K562 (cell line): ENCODE data around the gene CD101. TPM values are rescaled to one million over a fixed set of nuclear protein-coding genes. Genes with fewer than 3 reads are reported as not detected.
A peak's percentile ranks its signal among the peaks of the same experiment; 100 is the strongest.

ENCODE experiments used
- BDP1 ChIP-seq: IDR thresholded peaks from 3 replicates; pipeline ENCODE4 v1.6.1; 2011; ENCODE audit not compliant: insufficient read length, insufficient read depth
- E2F5 ChIP-seq: sonication (generic); formaldehyde crosslinking; IDR thresholded peaks from 2 replicates; pipeline ENCODE4 v1.8.0; 2022; ENCODE audit warnings: mild to moderate bottlenecking, missing genetic modification reagents
- ELF2 ChIP-seq: fragments of 250-450 bp; sonication (Bioruptor Pico); IDR thresholded peaks from 2 replicates; pipeline ENCODE4 v1.5.0; 2021; ENCODE audit warnings: mild to moderate bottlenecking
- EP300 ChIP-seq: IDR thresholded peaks from 2 replicates; pipeline ENCODE4 v1.6.1; 2012; ENCODE audit warnings: low read length, improper control_type of control experiment
- ETS2 ChIP-seq: IDR thresholded peaks from 2 replicates; pipeline ENCODE4 v1.6.1; 2016; ENCODE audit warnings: borderline replicate concordance, missing genetic modification characterization, mild to moderate bottlenecking, moderate library complexity, missing compliant biosample characterization; ENCODE audit not compliant: poor library complexity, severe bottlenecking
- GABPB2 ChIP-seq: fragments of 250-450 bp; sonication (Bioruptor Pico); conservative IDR thresholded peaks from 2 replicates; pipeline ENCODE4 v1.5.1; 2021; ENCODE audit warnings: mild to moderate bottlenecking
- GTF2F1 ChIP-seq: IDR thresholded peaks from 2 replicates; pipeline ENCODE4 v1.6.1; 2011; ENCODE audit warnings: low read depth, low read length, improper control_type of control experiment
- HNRNPUL1 ChIP-seq: fragments of 200-400 bp; formaldehyde crosslinking; IDR thresholded peaks from 2 replicates; pipeline ENCODE4 v1.6.1; 2017; ENCODE audit warnings: low read length
- KLF6 ChIP-seq: fragments of 250-450 bp; sonication (Bioruptor Pico); IDR thresholded peaks from 2 replicates; pipeline ENCODE4 v1.4.0; 2020; ENCODE audit warnings: mild to moderate bottlenecking, moderate library complexity, borderline replicate concordance
- MLLT1 ChIP-seq, 2 experiments: fragments of 450-650 bp; IDR thresholded peaks; 2 replicates each; pipeline ENCODE4 v1.6.1; 2016
- NFATC3 ChIP-seq: fragments of 450-650 bp; IDR thresholded peaks from 2 replicates; pipeline ENCODE4 v1.6.1; 2017; ENCODE audit warnings: mild to moderate bottlenecking
- PHTF2 ChIP-seq: fragments of 250-450 bp; sonication (Bioruptor Pico); IDR thresholded peaks from 2 replicates; pipeline ENCODE4 v1.5.0; 2021; ENCODE audit warnings: mild to moderate bottlenecking
- SMARCA5 ChIP-seq: fragments of 450-650 bp; IDR thresholded peaks from 2 replicates; pipeline ENCODE4 v1.6.1; 2016
- SRSF3 ChIP-seq: fragments of 200-400 bp; formaldehyde crosslinking; IDR thresholded peaks from 2 replicates; pipeline ENCODE4 v1.6.1; 2016; ENCODE audit warnings: mild to moderate bottlenecking, low read length, moderate library complexity; ENCODE audit not compliant: insufficient read depth
- TAF15 ChIP-seq: fragments of 200-400 bp; formaldehyde crosslinking; IDR thresholded peaks from 2 replicates; pipeline ENCODE4 v1.6.1; 2017; ENCODE audit warnings: mild to moderate bottlenecking, low read depth, low read length, moderate library complexity
- TEAD2 ChIP-seq: fragments of 450-650 bp; IDR thresholded peaks from 2 replicates; pipeline ENCODE4 v1.6.1; 2016; ENCODE audit warnings: missing genetic modification characterization, control low read depth, missing compliant biosample characterization
- U2AF1 ChIP-seq: fragments of 200-400 bp; formaldehyde crosslinking; optimal IDR thresholded peaks from 2 replicates; pipeline ENCODE3; 2017; ENCODE audit warnings: mild to moderate bottlenecking, low read depth, low read length, moderate library complexity
- ZC3H8 ChIP-seq: fragments of 450-650 bp; IDR thresholded peaks from 2 replicates; pipeline ENCODE4 v1.6.1; 2017
- ZNF232 ChIP-seq: sonication (generic); formaldehyde crosslinking; IDR thresholded peaks from 2 replicates; pipeline ENCODE4 v1.8.0; 2022; ENCODE audit warnings: mild to moderate bottlenecking, missing genetic modification reagents
- ZNF407 ChIP-seq: fragments of 450-650 bp; IDR thresholded peaks from 2 replicates; pipeline ENCODE4 v1.6.1; 2016; ENCODE audit warnings: low read depth
- polyA plus RNA-seq, 8 experiments: library from polyadenylated mRNA; depleted of rRNA in 4 of 8; stranded (reverse) in 5 of 8; unstranded in 3 of 8; fragments of >200 nt; fragmentation: Nextera tagmentation in 2 of 8; fragmentation: Illumina TruSeq in 1 of 8; extraction: Ambion mirVana in 2 of 8; extraction: Trizol in 1 of 8; gene quantifications; 2 replicates each; pipeline versions ENCODE4 v1.2.1 to v1.2.3, GENCODE V29; 2011 to 2014; ENCODE audit warnings: inconsistent platforms in 1 of 8, missing spikeins in 1 of 8
- total RNA-seq, 7 experiments: library from RNA; depleted of rRNA in 6 of 7; stranded (reverse); fragments of >200 nt in 6 of 7; fragmentation: Illumina TruSeq in 2 of 7; extraction: Trizol in 2 of 7; gene quantifications; 2 replicates each; pipeline versions ENCODE4 v1.2.1 to v1.2.3, GENCODE V29; 2011 to 2021; ENCODE audit warnings: low replicate concordance in 1 of 7

The CD101 gene
- total and polyA plus RNA-seq, 9 of the 15 experiments (the other 6 are each of a cell fraction or from before 2014, with no cell fraction given), result 0.04 to 1.1 (median 0.20) TPM

DNA sequence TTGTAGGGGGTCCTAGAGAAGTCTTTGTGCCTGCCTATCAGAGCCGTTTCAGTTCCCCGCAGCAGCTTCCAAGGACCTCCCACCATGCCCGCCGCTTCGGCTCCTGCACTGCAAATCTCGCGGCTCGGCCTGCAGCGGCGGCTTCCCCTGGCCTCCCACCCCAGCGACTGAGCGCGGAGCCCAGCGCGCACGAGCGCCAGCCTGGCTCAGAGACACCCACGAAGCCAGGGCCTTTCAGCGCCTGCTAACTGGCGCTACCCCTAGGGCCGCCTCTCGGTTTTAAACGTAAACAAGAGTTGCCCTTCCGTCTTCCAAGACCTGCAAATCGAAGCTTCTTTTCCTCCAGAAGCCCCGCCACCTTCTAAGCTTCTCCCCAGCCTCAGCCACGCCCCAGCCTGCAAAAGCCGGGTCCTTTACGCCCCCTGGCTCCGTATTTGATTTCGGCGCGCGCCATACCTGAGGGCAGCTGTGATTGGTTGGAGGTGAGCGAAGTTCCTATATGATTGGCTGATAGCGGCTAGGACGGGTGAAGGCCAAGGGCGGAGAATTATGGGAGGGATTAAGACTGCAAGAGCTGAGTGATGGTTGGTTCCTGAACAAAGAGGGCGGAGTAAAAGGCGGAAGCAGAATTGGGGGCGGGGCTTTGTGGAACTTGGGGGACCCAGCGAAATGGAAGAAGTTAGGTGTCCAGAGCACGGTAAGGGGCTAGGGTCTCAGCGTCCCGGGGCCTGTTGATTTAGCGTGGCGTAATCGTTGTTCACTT, 58.3 kb downstream of the CD101 start, which contains the start of gene TTF2 (continued):
- no peak for TF ChIP-seq ZNF407
- TF ChIP-seq E2F5 (CRISPR knock-in tag), result no peak
- TF ChIP-seq TAF15, result no peak
- TF ChIP-seq ETS2 (tag), result no peak
- TF ChIP-seq ELF2 (CRISPR knock-in tag), result peak; percentile 87
- 0 out of 2 replicates have a peak, but pooled peaks have one; percentile 6 for TF ChIP-seq EP300
- no peak for TF ChIP-seq NFATC3
- peak; percentile 5; the same call in 1 of the 2 replicates for TF ChIP-seq KLF6 (CRISPR knock-in tag)
- TF ChIP-seq ZNF232 (CRISPR knock-in tag), result no peak; the same call in 1 of the 2 replicates
- no peak for TF ChIP-seq GABPB2 (CRISPR knock-in tag)
- TF ChIP-seq SRSF3, result no peak
- TF ChIP-seq HNRNPUL1, result no peak
- TF ChIP-seq PHTF2 (CRISPR knock-in tag), result no peak
- no peak for TF ChIP-seq BDP1
- TF ChIP-seq U2AF1, result no peak
- 0 out of 2 replicates have a peak, but pooled peaks have one; percentile 37 for TF ChIP-seq GTF2F1
- TF ChIP-seq SMARCA5, result no peak
- TF ChIP-seq MLLT1 (IDR thresholded peaks at IDR 0.05), result peak; percentile 59 to 68; a peak in 2 of 4 replicates
- no peak for TF ChIP-seq TEAD2 (tag)
- no peak for TF ChIP-seq ZC3H8
